Measurements from ENCODE around the gene CSNK1G2.

The CSNK1G2 gene

DNA sequence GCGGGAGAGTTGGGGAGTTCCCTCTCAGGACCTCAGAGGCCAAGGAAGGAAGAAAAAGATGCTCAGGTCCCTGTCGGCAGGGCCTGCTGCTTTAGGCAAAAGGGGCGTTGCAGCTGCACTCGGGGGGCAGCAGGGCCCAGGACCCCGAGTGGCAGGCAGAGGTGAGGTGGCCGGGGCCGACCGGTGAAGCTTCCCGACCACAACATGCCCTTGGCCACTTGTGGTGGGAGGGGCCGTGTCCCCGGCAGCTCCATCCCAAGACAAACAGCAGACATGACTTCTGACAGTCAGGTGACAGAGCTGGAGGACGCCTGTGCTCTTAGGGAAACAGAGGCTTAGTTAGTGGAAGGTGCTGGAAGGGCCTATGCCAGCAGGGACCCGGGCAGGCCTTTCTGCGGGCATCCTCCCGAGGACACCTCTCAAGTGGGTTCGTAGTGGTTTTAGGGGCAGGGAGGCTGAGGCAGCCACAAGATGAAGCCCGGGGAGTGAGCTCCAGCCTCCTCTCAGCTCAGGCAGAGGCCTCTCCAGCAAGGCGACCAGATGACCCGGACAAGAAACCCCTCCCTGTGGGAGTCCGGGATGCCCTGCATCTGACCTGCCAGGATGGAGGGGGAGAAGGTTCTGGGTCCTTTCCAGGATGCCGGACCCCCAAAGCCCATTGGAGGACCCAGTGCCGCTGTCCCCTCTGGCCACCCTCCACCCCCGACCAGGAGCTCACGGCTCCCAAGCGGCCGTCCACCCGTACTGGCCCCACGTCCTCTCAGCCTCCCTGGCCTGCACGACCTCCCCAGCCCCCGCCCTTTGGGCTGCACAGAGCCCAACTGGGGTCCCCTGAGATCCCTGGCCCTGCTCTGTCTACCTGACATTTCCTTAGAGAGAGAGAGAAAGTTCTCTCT, 50.3 kb downstream of the CSNK1G2 start:
- DNase-seq = no peak

DNA sequence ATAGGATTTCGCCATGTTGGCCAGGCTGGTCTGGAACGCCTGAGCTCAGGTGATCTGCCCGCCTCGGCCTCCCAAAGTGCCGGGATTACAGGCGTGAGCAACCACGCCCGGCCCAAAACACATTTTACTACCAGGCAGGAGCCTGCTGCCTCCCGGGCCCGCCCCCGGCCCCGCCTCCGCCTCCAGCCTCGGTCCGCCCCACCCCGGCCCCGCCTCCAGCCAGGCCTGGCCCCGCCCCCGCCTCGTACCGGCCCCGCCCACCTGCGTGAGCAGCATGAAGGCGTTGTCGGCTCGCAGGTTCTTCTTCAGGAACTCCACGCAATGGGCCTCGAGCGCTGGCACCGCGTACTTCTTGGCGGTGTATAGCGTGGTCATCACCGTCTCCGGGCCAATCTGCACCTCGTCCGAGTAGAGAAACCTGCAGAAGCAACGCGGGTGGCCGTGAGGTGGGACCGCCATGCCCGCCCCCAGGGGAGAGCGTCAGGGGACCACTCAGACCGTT, 51.8 kb downstream of the CSNK1G2 start:
- no peak for DNase-seq

DNA sequence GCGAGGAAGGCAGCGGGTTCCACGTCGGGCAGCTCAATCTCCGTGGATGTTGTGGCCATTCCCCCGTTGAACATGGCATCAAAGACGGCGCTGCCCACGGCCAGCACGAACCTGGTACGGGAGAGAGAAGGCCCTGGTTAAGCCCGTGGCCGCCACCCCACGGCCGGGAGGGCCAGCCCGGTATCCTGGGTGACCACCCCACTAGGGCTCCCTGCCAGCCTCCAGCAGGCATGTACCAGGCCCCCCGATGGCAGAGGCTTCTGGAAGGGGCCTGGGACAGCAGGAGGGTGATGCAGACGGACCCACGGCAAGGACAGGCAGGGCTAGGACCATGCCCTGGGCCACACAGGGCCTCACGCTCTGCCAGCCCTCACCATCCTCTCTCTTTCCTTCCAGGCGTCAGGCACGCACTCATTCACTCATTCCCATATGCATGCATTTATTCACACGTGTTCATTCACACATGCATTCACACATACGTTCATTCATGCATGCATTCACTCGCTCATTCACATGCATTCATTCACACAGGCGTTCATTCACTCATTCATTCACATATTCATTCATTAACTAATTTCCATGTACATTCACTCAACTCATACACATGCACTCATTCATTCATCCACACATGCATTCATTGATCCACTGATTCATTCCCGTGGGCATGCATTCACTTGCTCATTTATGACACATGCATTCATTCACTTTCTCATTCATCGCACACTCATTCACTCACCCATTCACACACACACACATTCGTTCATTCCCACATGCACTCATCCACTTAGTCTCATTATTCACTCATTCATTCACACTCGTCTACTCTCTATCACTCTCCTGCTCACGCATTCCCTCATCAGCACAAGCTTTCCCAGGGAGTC, 56.6 kb downstream of the CSNK1G2 start:
- DNase-seq = no peak

DNA sequence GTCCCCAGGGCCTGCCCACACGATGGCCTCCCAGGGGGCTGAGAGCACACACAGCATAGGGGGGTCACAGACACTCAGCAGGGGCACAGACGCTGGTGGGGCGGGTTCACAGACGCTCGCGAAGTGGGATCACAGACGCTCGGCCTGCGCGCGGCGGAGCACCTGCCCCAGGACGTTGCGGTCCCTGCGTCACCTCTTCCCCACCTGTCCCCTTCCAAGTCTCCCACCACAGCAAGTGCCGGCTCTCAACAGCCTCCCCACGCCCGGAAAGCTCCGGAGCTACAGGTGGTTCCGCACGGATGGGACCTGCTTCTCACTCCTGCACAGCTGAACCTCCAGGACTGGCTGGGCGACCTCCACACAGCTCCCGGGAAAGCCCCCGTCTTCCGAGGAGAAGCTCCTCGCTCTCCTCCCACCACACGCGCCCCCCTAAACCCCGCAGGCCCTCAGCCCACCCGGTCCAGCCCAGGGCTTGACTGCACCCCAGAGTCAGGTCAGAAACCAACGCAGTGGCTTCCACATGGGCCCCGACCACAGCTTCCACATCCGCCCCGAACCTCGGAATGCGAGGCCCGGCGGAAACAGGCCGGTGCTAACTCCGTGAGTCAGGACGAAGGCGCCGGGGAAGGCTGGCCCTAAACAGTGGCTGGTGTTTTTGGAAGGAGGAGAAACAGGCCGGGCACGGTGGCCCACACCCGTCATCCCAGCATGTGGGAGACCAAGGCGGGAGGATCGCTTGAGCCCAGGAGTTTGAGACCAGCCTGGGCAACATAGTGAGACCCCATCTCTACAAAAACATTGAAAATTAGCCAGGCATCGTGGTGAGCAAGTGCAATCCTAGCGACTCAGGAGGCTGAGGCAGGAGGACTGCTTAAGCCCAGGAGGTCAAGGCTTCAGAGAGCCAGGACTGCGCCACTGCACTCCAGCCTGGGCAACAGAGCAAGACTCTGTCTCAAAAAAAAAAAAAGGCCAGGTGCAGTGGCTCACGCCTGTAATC, 58.0 kb downstream of the CSNK1G2 start:
- DNase-seq = no peak

DNA sequence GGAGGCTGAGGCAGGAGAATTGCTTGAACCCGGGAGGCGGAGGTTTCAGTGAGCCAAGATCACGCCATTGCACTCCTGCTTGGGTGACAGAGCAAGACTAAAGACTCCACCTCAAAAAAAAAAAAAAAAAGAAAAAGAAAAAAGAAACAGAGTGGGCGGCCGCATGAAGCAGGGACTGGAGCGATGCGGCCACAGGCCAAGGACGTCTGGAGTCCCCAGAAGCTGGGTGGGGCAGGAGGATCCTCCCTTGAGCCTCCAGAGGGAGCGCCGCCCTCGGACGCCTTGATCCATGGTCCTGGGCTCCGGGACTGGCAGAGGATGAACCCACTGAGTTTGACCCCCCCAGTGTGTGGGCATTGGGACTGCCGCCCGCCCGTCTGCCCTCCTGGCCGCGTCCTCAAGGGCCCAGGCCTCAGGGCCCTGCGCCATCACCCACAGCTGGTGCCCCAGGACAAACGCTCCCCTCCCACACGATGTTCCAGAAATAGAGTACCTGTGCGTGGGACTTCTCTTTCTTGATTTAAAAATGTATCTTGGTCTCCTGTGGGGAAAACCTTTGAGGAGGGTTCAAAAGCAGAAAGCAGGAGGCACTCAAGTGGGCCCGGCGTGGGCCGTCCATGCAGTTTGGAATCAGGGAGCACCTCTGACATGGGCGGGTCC, 59.0 kb downstream of the CSNK1G2 start:
- no peak for DNase-seq

DNA sequence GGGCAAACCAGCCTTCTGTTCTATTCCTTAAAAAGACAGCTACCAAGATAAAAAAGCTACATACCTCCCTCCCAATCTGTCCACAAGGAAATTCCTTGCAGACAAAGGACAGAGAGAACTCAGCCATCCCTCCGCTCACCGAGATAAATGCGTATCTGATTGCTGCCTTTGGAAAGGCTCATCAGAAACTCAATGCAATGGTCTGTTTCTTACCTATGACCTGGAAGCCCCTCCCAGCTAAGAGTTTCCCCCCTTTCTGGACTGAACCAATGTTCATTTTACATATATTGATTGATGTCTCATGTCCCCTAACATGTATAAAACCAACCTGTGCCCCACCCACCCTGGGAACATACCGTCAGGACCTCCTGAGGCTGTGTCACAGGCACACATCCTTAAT, 62.9 kb downstream of the CSNK1G2 start:
- DNase-seq = no peak

DNA sequence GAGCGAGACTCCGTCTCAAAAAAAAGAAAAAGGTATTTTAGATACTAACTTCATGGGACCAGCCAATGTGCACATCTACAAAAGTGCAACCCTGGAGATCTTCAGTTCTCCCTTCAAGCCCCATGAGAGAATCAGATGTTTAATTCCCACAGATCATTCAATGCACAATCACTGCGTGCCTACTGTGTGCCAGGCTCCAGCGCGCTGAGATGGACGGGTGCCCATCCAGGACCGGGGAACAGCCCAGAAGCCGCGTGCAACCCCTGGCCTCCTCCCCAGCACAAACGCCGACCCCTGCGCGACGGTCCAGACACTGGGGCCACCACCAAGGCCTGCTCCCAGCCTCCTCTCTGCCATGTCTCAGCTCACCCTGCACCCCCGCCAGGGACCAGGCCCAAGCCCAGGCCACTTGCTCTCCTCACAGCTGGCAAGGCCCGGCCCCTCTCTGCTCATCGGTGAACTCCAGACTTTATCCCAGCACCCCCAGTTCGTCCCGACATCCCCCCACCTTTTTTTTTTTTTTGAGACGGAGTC, 69.2 kb downstream of the CSNK1G2 start:
- no peak for DNase-seq

DNA sequence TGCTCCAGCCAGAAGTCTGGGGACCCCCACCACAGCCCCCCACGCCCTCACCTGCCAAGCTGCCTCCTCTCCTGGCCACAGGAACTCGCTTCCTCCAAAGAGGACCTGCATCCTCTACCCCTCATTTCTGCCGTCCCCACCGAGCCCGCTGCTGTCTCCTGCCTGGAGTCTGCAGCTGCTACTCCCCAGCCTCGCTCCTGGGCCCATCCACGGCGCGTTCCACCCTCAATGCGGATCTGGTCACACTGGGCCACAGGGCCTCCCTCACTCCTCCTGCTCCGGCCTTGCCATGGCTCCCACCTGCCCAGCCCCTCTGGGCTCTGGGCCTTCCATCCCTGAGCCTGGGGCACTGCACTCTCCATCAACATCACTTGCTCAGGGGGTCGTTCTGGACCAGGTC, 70.2 kb downstream of the CSNK1G2 start:
- no peak for DNase-seq

DNA sequence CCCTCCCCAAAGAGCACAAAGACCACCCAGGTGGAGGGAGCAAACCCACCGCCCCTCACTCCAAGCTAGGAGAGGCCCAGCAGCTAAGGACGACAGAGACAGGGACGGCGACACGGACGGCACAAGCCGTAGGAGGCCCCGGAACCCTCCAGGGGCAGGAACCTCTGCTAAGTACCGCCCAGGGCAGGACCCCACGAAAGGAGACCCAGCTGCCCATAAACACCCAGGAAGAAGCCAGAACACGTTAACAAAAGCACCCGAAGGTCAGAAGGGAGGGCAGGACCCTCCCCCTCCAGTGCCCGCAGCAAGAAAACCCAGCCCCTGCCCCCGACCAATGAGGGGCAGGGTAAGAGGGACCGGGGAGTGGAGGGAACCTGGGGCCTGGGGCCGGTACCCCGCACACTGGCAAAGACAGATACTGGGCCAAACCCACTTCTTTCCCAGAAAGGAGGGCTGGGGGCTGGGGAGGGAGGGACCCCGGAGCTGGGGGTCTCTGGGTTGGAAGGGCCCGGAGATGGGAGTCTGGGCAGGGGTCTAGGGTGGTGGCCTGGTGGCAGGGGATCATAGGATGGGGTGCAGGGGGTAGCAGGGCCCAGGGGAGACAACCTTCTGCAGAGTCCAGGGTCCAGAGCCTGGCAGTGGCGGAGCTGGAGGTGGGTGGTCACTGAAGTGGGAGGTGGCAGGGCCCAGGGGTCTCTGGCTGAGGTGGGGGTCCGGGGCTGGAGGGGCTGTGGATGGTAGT, 72.1 kb downstream of the CSNK1G2 start:
- DNase-seq = no peak

DNA sequence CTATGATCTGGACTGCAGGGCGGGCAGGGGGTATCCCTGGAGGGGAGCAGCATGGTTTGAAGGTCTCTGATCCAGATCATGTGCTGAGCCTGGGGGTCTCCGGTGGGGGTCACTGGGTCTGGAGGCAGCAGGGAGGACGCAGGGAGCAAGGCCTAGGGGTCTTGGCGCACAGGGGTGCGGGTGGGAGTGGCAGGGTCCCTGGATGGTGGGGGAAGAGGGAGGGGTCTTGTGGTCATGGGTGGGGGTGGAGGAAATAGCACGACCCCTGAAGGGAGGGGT, 72.7 kb downstream of the CSNK1G2 start:
- no peak for DNase-seq

DNA sequence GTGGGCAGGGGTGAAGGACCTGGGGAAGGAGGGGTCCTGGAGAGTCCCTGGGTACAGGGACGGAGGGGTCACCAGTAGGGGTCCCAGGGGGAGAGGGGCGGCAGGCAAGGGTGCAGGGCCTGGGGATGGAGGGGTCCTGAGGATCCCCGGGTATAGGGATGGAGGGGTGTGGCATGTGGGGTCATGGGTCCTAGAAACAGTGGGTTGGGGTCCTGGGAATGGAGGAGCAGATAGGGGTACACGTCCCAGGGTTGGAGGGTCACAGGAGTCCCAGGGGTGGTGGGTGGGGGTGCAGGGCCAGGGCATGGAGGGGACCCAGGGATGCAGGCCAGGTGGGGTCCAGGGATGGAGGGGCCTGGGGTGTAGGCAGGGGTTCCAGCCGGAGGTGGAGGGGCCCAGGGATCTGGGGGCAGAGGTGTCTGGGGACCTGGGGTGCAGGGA, 73.2 kb downstream of the CSNK1G2 start:
- DNase-seq = no peak

DNA sequence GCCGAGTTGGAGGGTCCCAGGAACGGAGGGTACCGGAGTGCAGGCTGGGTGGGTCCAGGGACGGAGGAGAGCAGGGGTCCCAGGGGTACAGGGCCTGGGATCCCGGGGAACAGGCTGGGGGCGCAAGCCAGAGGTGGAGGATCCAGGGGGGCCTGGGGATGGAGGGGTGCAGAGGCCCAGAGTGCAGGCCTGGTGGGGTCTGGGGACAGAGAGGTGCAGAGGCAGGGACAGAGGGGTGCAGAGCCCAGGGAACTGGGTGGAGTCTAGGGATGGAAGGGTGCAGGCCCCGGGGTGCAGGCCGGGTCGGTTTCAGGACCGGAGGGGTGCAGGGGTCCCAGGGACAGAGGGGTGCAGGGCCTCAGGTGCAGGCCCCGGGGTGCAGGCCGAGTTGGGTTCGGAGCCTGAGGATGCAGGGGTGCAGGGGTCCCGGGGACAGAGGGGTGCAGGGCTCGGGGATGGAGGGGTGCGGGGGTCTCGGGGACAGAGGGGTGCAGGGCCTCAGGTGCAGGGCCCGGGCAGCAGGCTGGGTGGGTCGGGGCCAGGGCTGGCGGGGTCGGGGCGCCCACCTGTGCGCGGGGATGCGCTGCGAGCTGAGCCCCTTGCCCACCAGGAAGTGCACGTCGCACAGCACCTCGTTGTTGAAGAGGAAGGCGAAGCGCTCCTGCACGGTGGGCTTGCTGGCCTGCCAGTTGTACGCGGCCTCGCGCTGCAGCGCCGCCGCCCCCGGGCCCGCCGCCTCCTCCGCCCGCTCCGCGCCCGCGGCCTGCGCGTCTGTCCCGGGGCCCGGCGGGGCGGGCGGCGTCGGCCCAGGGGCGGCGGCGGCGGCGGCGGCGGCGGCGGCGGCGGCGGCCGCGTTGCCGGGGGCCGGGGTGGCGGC, 74.0 kb downstream of the CSNK1G2 start:
- no peak for DNase-seq

DNA sequence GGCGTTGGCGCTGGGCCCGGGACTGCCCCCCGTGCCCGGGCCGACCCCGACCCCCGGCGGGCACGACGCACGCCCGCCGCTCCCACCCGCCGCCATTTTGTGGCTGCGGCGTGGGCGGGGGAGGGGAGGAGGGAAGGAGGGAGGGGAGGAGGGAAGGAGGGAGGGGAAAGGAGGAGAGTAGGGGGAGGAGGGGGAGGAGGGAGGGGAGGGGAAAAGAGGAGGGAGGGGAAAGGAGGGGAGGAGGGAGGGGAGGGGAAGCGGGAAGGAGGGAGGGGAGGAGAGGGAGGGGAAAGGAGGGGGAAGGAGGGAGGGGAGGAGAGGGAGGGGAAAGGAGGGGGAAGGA, 74.6 kb downstream of the CSNK1G2 start, which contains the start of gene BTBD2:
TSS of gene BTBD2 (minus strand) at position 107 of the 343 bp plus-strand sequence. CDS start at position 96, 11 bp downstream.
- DNase-seq = no peak

DNA sequence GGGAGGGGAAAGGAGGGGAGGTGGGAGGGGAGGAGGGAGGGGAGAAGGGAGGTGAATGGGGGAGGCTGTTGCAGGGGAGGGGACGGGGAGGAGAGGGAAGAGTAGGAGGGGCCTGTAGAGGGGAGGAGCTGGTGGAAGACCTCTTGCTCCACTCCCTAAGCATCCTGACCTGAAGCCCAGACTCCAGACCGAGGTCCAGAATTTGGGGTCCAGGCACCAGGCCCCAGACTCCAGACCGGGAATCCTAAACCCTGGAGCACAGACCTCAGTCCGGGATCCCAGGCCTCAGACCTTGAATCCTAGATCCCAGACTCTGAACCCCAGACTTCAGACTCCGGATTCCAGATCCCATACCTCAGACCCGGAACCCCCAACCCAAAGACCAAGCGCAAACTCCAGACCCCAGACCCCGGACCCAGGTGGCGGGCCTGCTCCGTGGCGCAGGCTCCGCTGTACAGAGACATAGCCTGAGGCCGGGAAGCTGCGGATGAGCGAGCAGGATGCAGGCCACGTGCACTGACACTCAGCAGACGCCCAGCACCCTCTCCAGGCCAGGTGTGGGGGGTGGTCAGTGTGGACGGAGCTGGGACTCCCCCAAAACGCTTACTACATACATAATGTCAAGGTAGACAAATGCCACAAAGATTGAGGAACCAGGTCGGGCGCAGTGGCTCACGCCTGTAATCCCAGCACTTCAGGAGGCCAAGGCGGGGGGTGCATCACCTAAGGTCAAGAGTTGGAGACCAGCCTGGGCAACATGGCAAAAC, 75.3 kb downstream of the CSNK1G2 start:
- DNase-seq = no peak

DNA sequence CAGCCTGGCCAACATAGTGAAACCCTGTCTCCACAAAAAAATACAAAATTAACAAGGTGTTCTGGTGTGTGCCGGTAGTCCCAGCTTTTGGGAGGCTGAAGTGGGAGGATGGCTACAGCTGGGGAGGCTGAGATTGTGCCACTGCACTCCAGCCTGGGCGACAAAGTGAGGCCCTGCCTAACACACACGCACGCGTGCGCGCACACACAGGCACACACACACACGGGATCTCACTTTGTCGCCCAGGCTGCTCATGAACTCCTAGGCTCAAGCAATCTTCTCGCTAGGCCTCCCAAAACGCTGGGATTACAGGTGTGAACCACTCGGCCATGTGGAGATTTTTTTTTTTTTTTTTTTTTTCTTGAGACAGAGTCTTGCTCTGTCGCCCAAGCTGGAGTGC, 77.8 kb downstream of the CSNK1G2 start:
- no peak for DNase-seq

DNA sequence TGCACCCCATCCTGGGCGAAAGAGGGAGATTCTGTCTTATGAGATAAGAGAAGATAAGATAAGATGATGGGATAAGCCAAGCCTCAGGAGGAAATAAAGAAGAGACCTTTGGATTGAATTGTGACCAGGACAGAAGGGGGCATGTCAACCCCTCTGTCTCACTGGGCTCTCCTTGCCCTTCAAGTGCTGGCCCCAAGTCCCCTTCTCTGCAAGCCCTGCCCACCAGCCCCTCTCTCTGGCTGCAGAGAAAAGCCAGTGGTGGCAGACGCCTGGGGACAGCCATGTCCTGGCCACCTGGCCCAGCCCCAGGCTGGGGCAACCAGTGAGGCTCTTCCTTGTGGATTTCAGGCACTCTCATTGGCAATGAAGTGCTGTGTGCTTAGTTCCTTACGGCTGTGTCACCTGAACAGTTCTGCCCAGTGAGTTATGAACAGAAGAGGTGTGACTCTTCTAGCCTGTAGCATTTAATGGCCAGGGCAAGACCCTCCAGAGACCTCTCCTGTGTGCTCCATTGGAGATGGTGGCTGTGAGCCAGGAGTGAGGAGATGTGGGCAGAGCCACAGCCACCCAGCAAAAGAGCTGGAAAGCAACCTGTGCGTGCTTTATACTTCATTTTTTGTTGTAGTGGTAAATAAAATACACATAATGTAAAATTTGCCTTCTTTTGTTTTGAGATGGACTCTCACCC, 80.6 kb downstream of the CSNK1G2 start:
- no peak for DNase-seq

DNA sequence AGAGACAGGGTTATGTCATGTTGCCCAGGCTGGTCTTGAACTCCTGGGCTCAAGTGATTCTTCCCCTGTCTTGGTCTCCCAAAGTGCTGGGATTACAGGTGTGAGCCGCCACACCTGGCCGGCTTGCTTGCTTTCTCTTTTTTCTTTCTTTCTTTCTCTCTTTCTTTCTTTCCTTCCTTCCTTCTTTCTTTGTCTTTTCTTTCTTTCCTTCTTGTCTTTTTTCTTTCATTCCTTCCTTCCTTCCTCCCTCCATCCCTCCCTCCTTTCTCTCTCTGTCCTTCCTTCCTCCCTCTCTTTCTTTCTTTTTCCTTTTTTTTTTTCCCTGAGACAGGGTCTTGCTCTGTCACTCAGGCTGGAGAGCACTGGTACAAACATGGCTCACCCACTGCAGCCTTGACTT, 81.3 kb downstream of the CSNK1G2 start:
- DNase-seq = no peak

DNA sequence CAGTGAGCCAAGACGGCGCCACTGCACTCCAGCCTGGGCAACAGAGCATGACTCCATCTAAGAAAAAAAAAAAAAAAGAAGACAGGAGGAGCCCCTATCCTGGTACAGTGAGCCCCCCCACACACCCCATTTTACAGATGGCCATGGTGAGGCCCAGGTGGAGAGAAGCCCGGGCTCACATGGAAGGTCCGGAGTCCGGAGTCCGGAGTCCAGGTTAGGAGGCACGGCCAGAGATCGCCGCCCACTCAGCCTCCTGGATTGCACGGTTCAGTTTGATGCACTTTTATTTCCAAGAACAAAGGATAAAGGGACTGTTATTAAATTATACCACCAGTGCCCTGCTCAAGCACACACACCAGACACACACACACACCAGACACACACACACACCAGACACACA, 85.8 kb downstream of the CSNK1G2 start:
- DNase-seq = no peak

DNA sequence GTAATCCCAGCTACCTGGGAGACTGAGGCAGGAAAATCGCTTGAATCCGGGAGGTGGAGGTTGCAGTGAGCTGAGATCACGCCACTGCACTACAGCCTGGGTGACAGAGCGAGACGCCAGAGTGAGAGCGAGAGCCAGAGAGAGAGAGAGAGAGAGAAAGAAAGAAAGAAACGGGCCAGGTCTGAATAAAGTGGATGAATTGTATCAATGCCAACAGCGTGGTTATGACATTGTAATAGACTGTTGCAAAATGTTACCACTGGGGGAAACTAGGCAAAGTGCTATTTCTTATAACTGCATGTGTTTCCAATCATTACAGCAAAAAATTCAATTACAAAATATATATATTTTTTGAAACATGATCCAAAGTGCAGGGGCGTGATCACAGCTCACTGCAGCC, 86.4 kb downstream of the CSNK1G2 start:
- DNase-seq = no peak

Data from effector CD4-positive, alpha-beta T cell (primary cell).